Fibroblast of pulmonary artery (primary cell): ENCODE measurements around the gene FRMPD4.

Experiments used
- DNase-seq: peaks from one replicate; pipeline ENCODE4 v3.0.0-alpha.2; 2010; ENCODE audit warnings: low read depth
- H3K4me3 ChIP-seq: replicated peaks from 2 replicates; pipeline ENCODE4 v1.5.1; 2011; ENCODE audit warnings: low read depth, mild to moderate bottlenecking, control low read depth, low read length, moderate library complexity
- TF ChIP-seq, protein P1 (sequence below): IDR thresholded peaks from 2 replicates; pipeline ENCODE4 v1.5.1; 2011; ENCODE audit warnings: mild to moderate bottlenecking, control low read depth, low read length, inconsistent platforms; ENCODE audit errors: missing control alignments

FRMPD4 gene

DNA sequence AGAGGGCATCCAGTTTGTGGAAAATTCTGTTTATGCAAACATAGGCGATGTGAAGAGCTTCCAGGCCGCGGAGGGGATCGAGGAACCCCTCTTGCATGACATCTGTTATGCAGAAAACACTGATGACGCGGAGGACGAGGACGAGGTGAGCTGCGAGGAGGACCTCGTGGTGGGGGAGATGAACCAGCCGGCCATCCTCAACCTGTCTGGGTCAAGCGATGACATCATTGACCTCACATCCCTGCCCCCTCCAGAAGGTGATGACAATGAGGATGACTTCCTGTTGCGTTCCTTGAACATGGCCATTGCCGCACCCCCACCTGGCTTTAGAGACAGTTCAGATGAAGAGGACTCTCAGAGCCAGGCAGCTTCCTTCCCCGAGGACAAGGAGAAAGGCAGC is 578.3 kb downstream of the FRMPD4 start:
- no peak for DNase-seq
- TF ChIP-seq, protein P1, sequence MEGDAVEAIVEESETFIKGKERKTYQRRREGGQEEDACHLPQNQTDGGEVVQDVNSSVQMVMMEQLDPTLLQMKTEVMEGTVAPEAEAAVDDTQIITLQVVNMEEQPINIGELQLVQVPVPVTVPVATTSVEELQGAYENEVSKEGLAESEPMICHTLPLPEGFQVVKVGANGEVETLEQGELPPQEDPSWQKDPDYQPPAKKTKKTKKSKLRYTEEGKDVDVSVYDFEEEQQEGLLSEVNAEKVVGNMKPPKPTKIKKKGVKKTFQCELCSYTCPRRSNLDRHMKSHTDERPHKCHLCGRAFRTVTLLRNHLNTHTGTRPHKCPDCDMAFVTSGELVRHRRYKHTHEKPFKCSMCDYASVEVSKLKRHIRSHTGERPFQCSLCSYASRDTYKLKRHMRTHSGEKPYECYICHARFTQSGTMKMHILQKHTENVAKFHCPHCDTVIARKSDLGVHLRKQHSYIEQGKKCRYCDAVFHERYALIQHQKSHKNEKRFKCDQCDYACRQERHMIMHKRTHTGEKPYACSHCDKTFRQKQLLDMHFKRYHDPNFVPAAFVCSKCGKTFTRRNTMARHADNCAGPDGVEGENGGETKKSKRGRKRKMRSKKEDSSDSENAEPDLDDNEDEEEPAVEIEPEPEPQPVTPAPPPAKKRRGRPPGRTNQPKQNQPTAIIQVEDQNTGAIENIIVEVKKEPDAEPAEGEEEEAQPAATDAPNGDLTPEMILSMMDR, result no peak
- no peak overlapping the region for H3K4me3 ChIP-seq

DNA sequence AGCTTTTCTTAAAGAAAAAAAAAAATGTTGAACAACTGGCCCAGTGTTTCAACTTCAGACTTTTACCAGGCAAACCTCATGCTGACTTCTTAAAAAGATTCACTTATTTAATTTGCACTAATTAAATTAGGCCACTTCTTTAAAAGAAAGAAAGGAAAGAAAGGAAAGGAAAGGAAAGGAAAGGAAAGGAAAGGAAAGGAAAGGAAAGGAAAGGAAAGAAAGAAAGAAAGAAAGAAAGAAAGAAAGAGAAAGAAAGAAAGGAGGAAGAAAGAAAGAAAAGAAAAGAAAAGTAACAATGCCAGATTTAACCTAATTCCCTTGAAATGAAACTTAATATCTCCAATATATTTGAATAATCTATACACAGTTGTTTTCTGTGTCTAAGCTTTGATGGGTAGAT is 581.6 kb downstream of the FRMPD4 start:
- no peak for DNase-seq
- TF ChIP-seq, protein P1, result no peak
- no peak overlapping the region for H3K4me3 ChIP-seq

DNA sequence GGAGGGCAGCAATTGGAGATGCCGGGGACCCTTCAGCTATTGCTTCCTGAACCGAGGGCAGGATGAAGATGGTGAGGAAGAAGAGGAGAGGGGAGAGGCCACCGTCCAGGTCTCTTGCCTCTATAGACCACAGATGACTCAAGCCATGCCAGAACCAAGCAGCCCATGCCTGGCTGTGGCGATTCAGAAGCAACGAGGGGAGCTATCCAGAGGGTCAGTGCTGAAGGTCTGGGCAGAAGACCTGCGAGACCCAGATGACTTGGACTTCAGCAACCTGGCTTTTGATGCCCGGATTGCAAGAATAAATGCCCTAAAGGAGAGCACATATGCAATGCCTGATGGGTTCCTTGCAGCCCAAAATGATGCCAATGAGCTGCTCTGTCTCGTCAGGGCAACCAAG is 582.8 kb downstream of the FRMPD4 start:
- H3K4me3 ChIP-seq, result no peak overlapping the region
- DNase-seq, result peak; percentile 25
- TF ChIP-seq, protein P1, result no peak

DNA sequence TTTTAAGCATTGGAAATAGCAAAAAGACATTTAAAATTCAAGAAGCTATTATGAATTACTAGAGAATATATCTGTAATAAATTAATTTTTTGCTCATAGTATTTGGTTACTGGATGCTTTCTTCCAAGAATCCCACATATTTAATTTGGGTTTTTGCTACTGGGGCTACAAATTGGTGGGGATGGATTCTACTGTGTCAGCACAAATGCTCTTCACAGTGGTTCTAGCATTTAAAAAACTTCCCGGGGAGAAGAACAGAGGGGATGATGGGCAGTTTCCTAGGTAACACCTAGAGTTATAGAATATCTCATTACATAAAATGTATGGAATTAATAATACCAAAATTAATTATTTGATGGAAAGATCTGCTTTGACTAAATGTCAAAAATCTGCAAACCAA is 584.0 kb downstream of the FRMPD4 start:
- DNase-seq, result no peak
- H3K4me3 ChIP-seq, result no peak overlapping the region
- TF ChIP-seq, protein P1, result no peak

DNA sequence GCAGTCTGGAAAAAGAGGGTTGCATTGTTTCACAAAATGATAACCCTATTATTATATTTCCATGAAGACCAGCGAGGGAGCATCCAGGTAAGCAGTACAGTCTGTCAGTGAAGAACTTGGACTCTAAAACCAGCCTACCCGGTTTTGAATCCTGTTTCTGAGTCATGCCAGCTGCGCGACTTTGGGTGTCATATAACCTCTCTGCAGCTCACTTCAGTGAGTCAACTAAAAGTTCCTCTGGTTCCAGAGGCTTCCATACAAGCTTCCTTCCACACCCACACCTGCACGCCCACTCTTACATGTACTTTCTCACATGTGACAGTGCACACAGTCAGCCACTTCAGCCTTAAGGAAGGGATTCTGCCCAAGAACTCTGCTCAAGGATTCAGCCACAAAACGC is 603.1 kb downstream of the FRMPD4 start:
- no peak for DNase-seq
- H3K4me3 ChIP-seq, result no peak overlapping the region
- TF ChIP-seq, protein P1, result no peak

DNA sequence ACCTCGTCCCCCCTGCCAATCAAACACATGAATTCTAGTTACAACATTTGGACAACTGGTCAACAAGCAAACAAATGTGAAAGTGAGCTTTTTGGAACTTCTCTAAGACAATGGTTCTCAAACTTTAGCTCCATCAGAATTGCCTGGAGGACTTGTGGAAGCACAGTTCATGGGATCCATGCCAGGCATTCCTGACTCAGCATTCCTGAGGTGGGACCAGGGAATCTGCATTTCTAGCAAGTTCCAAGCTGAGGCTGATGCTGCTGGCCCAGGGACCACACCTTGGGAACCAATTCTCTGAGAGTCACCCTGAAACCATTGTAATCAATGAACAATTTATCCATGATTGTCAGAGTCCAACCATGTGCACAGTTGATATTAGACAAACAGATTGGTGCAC is 609.2 kb downstream of the FRMPD4 start:
- no peak for DNase-seq
- H3K4me3 ChIP-seq, result no peak overlapping the region
- TF ChIP-seq, protein P1, result no peak

DNA sequence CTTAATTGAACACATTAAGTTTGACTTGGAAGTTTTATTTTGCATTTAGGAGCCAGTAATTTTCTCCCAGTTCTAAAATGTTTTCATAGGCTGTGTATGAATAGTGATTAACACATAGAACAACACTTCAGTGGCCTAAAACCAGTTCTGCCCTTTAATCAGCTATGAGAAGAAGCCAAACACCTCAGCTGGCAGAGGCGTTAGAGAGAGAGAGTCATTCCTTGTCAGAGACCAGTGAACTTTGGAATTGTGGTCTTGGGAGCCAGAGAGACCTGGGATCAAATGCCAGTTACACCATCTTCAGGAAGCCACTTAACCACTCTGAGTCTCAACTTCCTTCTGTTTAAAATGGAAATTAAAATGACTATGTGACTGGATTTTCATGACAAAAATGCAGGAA is 613.6 kb downstream of the FRMPD4 start:
- no peak for DNase-seq
- TF ChIP-seq, protein P1, result no peak

More for the DNA sequence above, 613.6 kb downstream of the FRMPD4 start:
- H3K4me3 ChIP-seq, result no peak overlapping the region
